22Rv1 (cell line): ENCODE results near the gene IPPK.

Source experiments
- CTCF ChIP-seq: fragments of 450-650 bp; IDR thresholded peaks from 2 replicates; pipeline ENCODE4 v1.5.1; 2017; ENCODE audit warnings: mild to moderate bottlenecking
- ZFX ChIP-seq: fragments of 450-650 bp; IDR thresholded peaks from 2 replicates; pipeline ENCODE4 v1.6.1; 2017; ENCODE audit warnings: antibody characterized with exemption, borderline replicate concordance

GRCh38 chr9:92709954-92710353, 40.0 kb upstream of the IPPK start:
- TF ChIP-seq CTCF (no peak), ZFX (no peak)
